Spinal cord (tissue), 10 donors: ENCODE data around the gene C17orf58. TPM values are rescaled to one million over a fixed set of nuclear protein-coding genes. Genes with fewer than 3 reads are reported as not detected.
A peak's percentile ranks its signal among the peaks of the same experiment; 100 is the strongest.
"Not testable (repeated sequence)": the region's sequence is repeated elsewhere in the genome, so short reads cannot be mapped to it uniquely, and the experiment has no call there.

ENCODE experiments used
- DNase-seq, 6 donors: peaks; one replicate each; pipeline versions ENCODE4 v3.0.0 to v3.0.0-alpha.2; 2013 to 2015; ENCODE audit warnings: low spot score in 6 of 6, low read depth in 4 of 6
- H3K27ac ChIP-seq: one replicate; pipeline ENCODE4 v1.5.1; 2013; ENCODE audit warnings: low read depth, low read length, control low read depth
- H3K27me3 ChIP-seq: one replicate; pipeline ENCODE4 v1.6.1; 2013; ENCODE audit warnings: low read length; ENCODE audit not compliant: control insufficient read depth, insufficient read depth
- H3K36me3 ChIP-seq: one replicate; pipeline ENCODE4 v1.6.1; 2013; ENCODE audit warnings: low read length; ENCODE audit not compliant: control insufficient read depth, insufficient read depth
- H3K4me1 ChIP-seq: one replicate; pipeline ENCODE4 v1.6.1; 2013; ENCODE audit warnings: low read length; ENCODE audit not compliant: control insufficient read depth, insufficient read depth
- H3K4me3 ChIP-seq: one replicate; pipeline ENCODE4 v1.5.1; 2013; ENCODE audit warnings: low read depth, low read length, control low read depth
- H3K9me3 ChIP-seq: one replicate; pipeline ENCODE4 v1.6.1; 2013; ENCODE audit warnings: low read length; ENCODE audit not compliant: control insufficient read depth, insufficient read depth
- WGBS: methylation state at CpG from one replicate; pipeline ENCODE4 v1.1.5; 2013; ENCODE audit warnings: missing lambda C conversion rate; ENCODE audit not compliant: insufficient coverage; 5-methylcytosine and 5-hydroxymethylcytosine counted together
- polyA plus RNA-seq, 2 donors: library from polyadenylated mRNA; unstranded; fragments of 120-200 nt; gene quantifications; one replicate each; pipeline ENCODE4 v1.2.1, GENCODE V29; 2013; ENCODE audit not compliant: insufficient read length in 2 of 2
- total RNA-seq, 2 donors: library from RNA; depleted of rRNA in 1 of 2; stranded (reverse); fragments of 120-200 nt in 1 of 2; fragments of >200 nt in 1 of 2; gene quantifications; one replicate each; pipeline versions ENCODE4 v1.2.3 to v1.2.4, GENCODE V29; 2013 to 2014
- donor health status: healthy.

C17orf58 gene
- total and polyA plus RNA-seq, 4 donors: 13.9 to 25.7 (median 19.5) TPM

GRCh38 chr17:68021963-68022362, 25.7 kb upstream of the C17orf58 start:
- H3K27me3 ChIP-seq: no peaks in the 10 kb centered on the region
- no peaks in the 10 kb centered on the region for H3K9me3 ChIP-seq
- 100% methylated on average over 1 of the region's 8 CpGs for WGBS

GRCh38 chr17:68020791-68021190, 24.5 kb upstream of the C17orf58 start:
- not testable (repeated sequence) for H3K36me3 ChIP-seq, H3K27me3 ChIP-seq, DNase-seq, H3K4me1 ChIP-seq, H3K9me3 ChIP-seq
- peak overlapping the region; percentile 89 for H3K27ac ChIP-seq
- peak overlapping the region; percentile 83 for H3K4me3 ChIP-seq
- 85% methylated on average over 9 of the region's 13 CpGs for WGBS

More at GRCh38 chr17:68021963-68022362, 25.7 kb upstream of the C17orf58 start:
- no peaks in the 10 kb centered on the region for H3K36me3 ChIP-seq
- H3K27ac ChIP-seq: no peak overlapping the region
- DNase-seq: no peak
- H3K4me1 ChIP-seq: peaks cover 5% of the 10 kb centered on the region
- H3K4me3 ChIP-seq: no peak overlapping the region

GRCh38 chr17:68020409-68020756, 24.1 kb upstream of the C17orf58 start:
- 0% methylated on average over 2 of the region's 12 CpGs for WGBS
- Histone ChIP-seq H3K4me3 (peak overlapping the region; percentile 83), H3K27me3 (no peaks in the 10 kb centered on the region), H3K4me1 (peaks cover 9% of the 10 kb centered on the region), H3K27ac (peak overlapping the region; percentile 89), H3K36me3 (no peaks in the 10 kb centered on the region), H3K9me3 (no peaks in the 10 kb centered on the region)
- no peak for DNase-seq

- H3K27me3 ChIP-seq: no peaks in the 10 kb centered on the region
- peaks cover 10% of the 10 kb centered on the region for H3K4me1 ChIP-seq
- under 1% methylated on average over 51 of the region's 51 CpGs for WGBS
- peak overlapping the region; percentile 83 for H3K4me3 ChIP-seq
- peak overlapping the region; percentile 89 for H3K27ac ChIP-seq
- no peaks in the 10 kb centered on the region for H3K9me3 ChIP-seq
- H3K36me3 ChIP-seq: no peaks in the 10 kb centered on the region
- peak; percentile 92 to 98 (median 94) for DNase-seq
Observed at GRCh38 chr17:68019675-68020408, 23.6 kb upstream of the C17orf58 start.

- 80% methylated on average over 2 of the region's 9 CpGs for WGBS
- peaks cover 10% of the 10 kb centered on the region for H3K4me1 ChIP-seq
Observed at GRCh38 chr17:68019336-68019674, 23.0 kb upstream of the C17orf58 start.

GRCh38 chr17:68018493-68018892, 22.2 kb upstream of the C17orf58 start:
- not testable (repeated sequence) for H3K4me3 ChIP-seq, DNase-seq, H3K27ac ChIP-seq, H3K36me3 ChIP-seq, H3K9me3 ChIP-seq, H3K4me1 ChIP-seq, H3K27me3 ChIP-seq
- 95% methylated on average over 13 of the region's 21 CpGs for whole genome bisulfite sequencing

More at GRCh38 chr17:68019336-68019674, 23.0 kb upstream of the C17orf58 start:
- Histone ChIP-seq H3K27me3 (no peaks in the 10 kb centered on the region), H3K36me3 (no peaks in the 10 kb centered on the region), H3K4me3 (peak overlapping the region; percentile 83), H3K27ac (no peak overlapping the region), H3K9me3 (no peaks in the 10 kb centered on the region)
- DNase-seq: no peak

- Histone ChIP-seq H3K4me3 (no peak overlapping the region), H3K27me3 (no peaks in the 10 kb centered on the region), H3K9me3 (no peaks in the 10 kb centered on the region), H3K27ac (no peak overlapping the region), H3K36me3 (no peaks in the 10 kb centered on the region), H3K4me1 (peaks cover 10% of the 10 kb centered on the region)
- WGBS: no CpG with 5 or more reads among the region's 2 CpGs
- DNase-seq: no peak
Observed at GRCh38 chr17:68016838-68017237, 20.6 kb upstream of the C17orf58 start.

GRCh38 chr17:68015081-68015723, 18.9 kb upstream of the C17orf58 start:
- peaks cover 9% of the 10 kb centered on the region for H3K4me1 ChIP-seq
- no peak overlapping the region for H3K4me3 ChIP-seq
- no peaks in the 10 kb centered on the region for H3K27me3 ChIP-seq
- no peaks in the 10 kb centered on the region for H3K9me3 ChIP-seq
- H3K27ac ChIP-seq: no peak overlapping the region
- no peaks in the 10 kb centered on the region for H3K36me3 ChIP-seq
- 83% methylated on average over 9 of the region's 11 CpGs for WGBS
- no peak for DNase-seq

- Histone ChIP-seq H3K4me3 (no peak overlapping the region), H3K9me3 (no peaks in the 10 kb centered on the region), H3K4me1 (peaks cover 8% of the 10 kb centered on the region), H3K27ac (no peak overlapping the region), H3K27me3 (no peaks in the 10 kb centered on the region), H3K36me3 (no peaks in the 10 kb centered on the region)
- no peak for DNase-seq
Observed at GRCh38 chr17:68013385-68013784, 17.1 kb upstream of the C17orf58 start.

- H3K4me3 ChIP-seq: no peak overlapping the region
- no peaks in the 10 kb centered on the region for H3K27me3 ChIP-seq
- no peak for DNase-seq
- peaks cover 8% of the 10 kb centered on the region for H3K4me1 ChIP-seq
- H3K36me3 ChIP-seq: no peaks in the 10 kb centered on the region
- no peak overlapping the region for H3K27ac ChIP-seq
- no peaks in the 10 kb centered on the region for H3K9me3 ChIP-seq
- 43% methylated on average over 15 of the region's 20 CpGs for WGBS
Observed at GRCh38 chr17:68011199-68011665, 15.0 kb upstream of the C17orf58 start.
